T-helper 17 cell (primary cell): ENCODE data around the gene BPGM. TPM values are rescaled to one million over a fixed set of nuclear protein-coding genes. Genes with fewer than 3 reads are reported as not detected.

Source experiments
- ATAC-seq: fragments of 150-1000 bp; cut with Tn5 transposase; 2 replicates; pipeline ENCODE4 v1.10.0; 2021; ENCODE audit warnings: mild to moderate bottlenecking, moderate library complexity
- DNase-seq, 3 donors: peaks; one replicate each; pipeline versions ENCODE4 v3.0.0 to v3.0.0-alpha.2; 2020 to 2021
- H3K9me3 ChIP-seq: one replicate; pipeline ENCODE4 v1.7.0; 2013; ENCODE audit warnings: low read length, mild to moderate bottlenecking; ENCODE audit not compliant: control insufficient read depth, poor library complexity, severe bottlenecking
- H3K27ac Mint-ChIP-seq: one replicate; pipeline ENCODE4 v1.8.0; 2022; ENCODE audit warnings: mild to moderate bottlenecking, moderate library complexity, mixed read lengths
- H3K27me3 Mint-ChIP-seq: one replicate; pipeline ENCODE4 v1.8.0; 2022; ENCODE audit warnings: mixed read lengths
- H3K36me3 Mint-ChIP-seq: one replicate; pipeline ENCODE4 v1.8.0; 2022; ENCODE audit warnings: low read depth, mixed read lengths
- H3K4me1 Mint-ChIP-seq: one replicate; pipeline ENCODE4 v1.8.0; 2022; ENCODE audit warnings: mild to moderate bottlenecking, mixed read lengths
- H3K4me3 Mint-ChIP-seq: one replicate; pipeline ENCODE4 v1.8.0; 2022; ENCODE audit warnings: mild to moderate bottlenecking, moderate library complexity, mixed read lengths
- total RNA-seq, 4 donors: library from RNA in 2 of 4; stranded (reverse) in 2 of 4; gene quantifications; one replicate each; pipeline ENCODE4 v1.2.3 and lab custom pipeline; 2022 to 2026

The BPGM gene
- 10 to 100 TPM in 1 of 2 donors, 1 to 10 TPM in 1; 9.9 to 13.7 TPM for total RNA-seq
- total RNA-seq (lab: John Stamatoyannopoulos, UW) = 30.8 to 47.4 reads per million in 2 donors

- Mint-ChIP-seq H3K4me3 (no peak within 1 kb of the TSS), H3K4me1 (peaks cover 21% of the 10 kb centered on the region), H3K27ac (no peak within 1 kb of the TSS), H3K36me3 (peaks cover 2% of the 10 kb centered on the region), H3K27me3 (no peaks in the 10 kb centered on the region)
- peak; percentile 83 to 93 (median 93) for DNase-seq
- ATAC-seq = peak; percentile 96
- H3K9me3 ChIP-seq = no peaks in the 10 kb centered on the region
Measured at GRCh38 chr7:134646425-134647305, at the start of gene BPGM. Gene BPGM, plus strand, starts transcription at chr7:134646853. Its CDS starts 14,655 bp downstream, at chr7:134661508.

GRCh38 chr7:134599371-134599770, 47.3 kb upstream of the BPGM start:
- Mint-ChIP-seq H3K27ac (no peak overlapping the region), H3K4me1 (no peaks in the 10 kb centered on the region), H3K4me3 (no peak overlapping the region), H3K36me3 (no peaks in the 10 kb centered on the region), H3K27me3 (peaks cover 25% of the 10 kb centered on the region)
- H3K9me3 ChIP-seq = no peaks in the 10 kb centered on the region
- no peak for ATAC-seq
- DNase-seq = no peak

- no peak overlapping the region for H3K27ac Mint-ChIP-seq
- no peak for DNase-seq
- H3K36me3 Mint-ChIP-seq = peaks cover 2% of the 10 kb centered on the region
- no peak overlapping the region for H3K4me3 Mint-ChIP-seq
- ATAC-seq = no peak
- H3K27me3 Mint-ChIP-seq = peaks cover 38% of the 10 kb centered on the region
- H3K9me3 ChIP-seq = no peaks in the 10 kb centered on the region
- peaks cover 2% of the 10 kb centered on the region for H3K4me1 Mint-ChIP-seq
Measured at GRCh38 chr7:134601459-134601858, 45.2 kb upstream of the BPGM start.

GRCh38 chr7:134602881-134603451, 43.7 kb upstream of the BPGM start:
- peaks cover 51% of the 10 kb centered on the region for H3K27me3 Mint-ChIP-seq
- ATAC-seq (no peak), DNase-seq (no peak)
- H3K27ac Mint-ChIP-seq = no peak overlapping the region
- no peaks in the 10 kb centered on the region for H3K9me3 ChIP-seq
- H3K36me3 Mint-ChIP-seq = peaks cover 2% of the 10 kb centered on the region
- H3K4me1 Mint-ChIP-seq = peaks cover 4% of the 10 kb centered on the region
- H3K4me3 Mint-ChIP-seq = no peak overlapping the region

- Mint-ChIP-seq H3K4me1 (peaks cover 4% of the 10 kb centered on the region), H3K4me3 (no peak overlapping the region), H3K27ac (no peak overlapping the region), H3K36me3 (peaks cover 2% of the 10 kb centered on the region), H3K27me3 (peaks cover 54% of the 10 kb centered on the region)
- ATAC-seq = peak; percentile 95
- DNase-seq = peak; percentile 29 to 51 (median 32)
- H3K9me3 ChIP-seq = no peaks in the 10 kb centered on the region
Measured at GRCh38 chr7:134605978-134606923, 40.4 kb upstream of the BPGM start.

GRCh38 chr7:134611611-134612151, 35.0 kb upstream of the BPGM start:
- DNase-seq = no peak
- no peak for ATAC-seq
- no peaks in the 10 kb centered on the region for H3K9me3 ChIP-seq
- Mint-ChIP-seq H3K27me3 (peaks cover 25% of the 10 kb centered on the region), H3K4me3 (no peak overlapping the region), H3K36me3 (peaks cover 2% of the 10 kb centered on the region), H3K27ac (no peak overlapping the region), H3K4me1 (peaks cover 4% of the 10 kb centered on the region)

GRCh38 chr7:134612197-134612596, 34.5 kb upstream of the BPGM start:
- H3K27me3 Mint-ChIP-seq = peaks cover 19% of the 10 kb centered on the region
- peaks cover 2% of the 10 kb centered on the region for H3K36me3 Mint-ChIP-seq
- ATAC-seq = no peak
- no peak overlapping the region for H3K4me3 Mint-ChIP-seq
- no peak overlapping the region for H3K27ac Mint-ChIP-seq
- no peaks in the 10 kb centered on the region for H3K9me3 ChIP-seq
- H3K4me1 Mint-ChIP-seq = peaks cover 4% of the 10 kb centered on the region
- no peak for DNase-seq

- H3K9me3 ChIP-seq = no peaks in the 10 kb centered on the region
- Mint-ChIP-seq H3K27ac (no peak overlapping the region), H3K4me1 (peaks cover 8% of the 10 kb centered on the region), H3K36me3 (peaks cover 2% of the 10 kb centered on the region), H3K4me3 (no peak overlapping the region), H3K27me3 (peaks cover 14% of the 10 kb centered on the region)
- DNase-seq = no peak
- no peak for ATAC-seq
Measured at GRCh38 chr7:134613623-134614347, 32.9 kb upstream of the BPGM start.

GRCh38 chr7:134616611-134617010, 30.0 kb upstream of the BPGM start:
- H3K4me1 Mint-ChIP-seq = peaks cover 8% of the 10 kb centered on the region
- H3K9me3 ChIP-seq = no peaks in the 10 kb centered on the region
- ATAC-seq = no peak
- no peak for DNase-seq
- H3K27ac Mint-ChIP-seq = no peak overlapping the region
- no peak overlapping the region for H3K4me3 Mint-ChIP-seq
- peaks cover 18% of the 10 kb centered on the region for H3K27me3 Mint-ChIP-seq
- peaks cover 2% of the 10 kb centered on the region for H3K36me3 Mint-ChIP-seq

GRCh38 chr7:134618756-134619530, 27.7 kb upstream of the BPGM start:
- peaks cover 5% of the 10 kb centered on the region for H3K4me1 Mint-ChIP-seq
- DNase-seq (no peak), ATAC-seq (no peak)
- H3K27ac Mint-ChIP-seq = no peak overlapping the region
- H3K36me3 Mint-ChIP-seq = peaks cover 2% of the 10 kb centered on the region
- no peak overlapping the region for H3K4me3 Mint-ChIP-seq
- no peaks in the 10 kb centered on the region for H3K9me3 ChIP-seq
- H3K27me3 Mint-ChIP-seq = peaks cover 38% of the 10 kb centered on the region

GRCh38 chr7:134619627-134620331, 26.9 kb upstream of the BPGM start:
- H3K36me3 Mint-ChIP-seq = peaks cover 2% of the 10 kb centered on the region
- DNase-seq = no peak
- no peak for ATAC-seq
- peaks cover 4% of the 10 kb centered on the region for H3K4me1 Mint-ChIP-seq
- no peaks in the 10 kb centered on the region for H3K9me3 ChIP-seq
- H3K4me3 Mint-ChIP-seq = no peak overlapping the region
- H3K27me3 Mint-ChIP-seq = peaks cover 42% of the 10 kb centered on the region
- H3K27ac Mint-ChIP-seq = no peak overlapping the region
